Measurements from ENCODE around the gene OCIAD1.
"Not testable (repeated sequence)": the region's sequence is repeated elsewhere in the genome, so short reads cannot be mapped to it uniquely, and the experiment has no call there.

OCIAD1 gene

DNA sequence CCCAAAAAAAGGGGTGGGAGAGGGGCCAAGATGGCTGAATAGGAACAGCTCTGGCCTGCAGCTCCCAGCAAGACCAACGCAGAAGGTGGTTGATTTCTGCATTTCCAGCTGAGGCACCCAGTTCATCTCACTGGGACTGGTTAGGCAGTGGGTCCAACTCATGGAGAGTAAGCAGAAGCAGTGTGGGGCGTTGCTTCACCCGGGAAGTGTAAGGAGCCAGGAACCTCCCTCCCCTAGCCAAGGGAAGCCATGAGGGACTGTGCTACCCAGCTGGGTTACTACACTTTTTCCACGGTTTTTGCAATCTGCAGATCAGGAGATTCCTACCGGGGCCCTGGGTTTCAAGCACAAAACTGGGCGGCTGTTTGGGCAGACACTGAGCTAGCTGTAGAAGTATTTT, 13.9 kb upstream of the OCIAD1 start:
- Histone ChIP-seq H3K9ac (ENCODE audit: low read length) (no peak overlapping the region), H3K27me3 (replicated peaks; ENCODE audit: insufficient read depth, low read length) (no peaks in the 10 kb centered on the region), H3F3A (ENCODE audit: insufficient read depth, low read length) (peaks cover 10% of the 10 kb centered on the region; the same call in 1 of the 2 replicates), H3K9me3 (replicated peaks; ENCODE audit: insufficient read depth, low read length) (no peaks in the 10 kb centered on the region), H3K9me2 (replicated peaks; ENCODE audit: insufficient read depth, low read length) (no peaks in the 10 kb centered on the region), H3K27ac (ENCODE audit: low read length) (no peak overlapping the region), H3K79me2 (ENCODE audit: low read length) (no peaks in the 10 kb centered on the region), H2AFZ (ENCODE audit: low read length) (no peak overlapping the region), H4K20me1 (ENCODE audit: insufficient read depth, low read length) (no peaks in the 10 kb centered on the region), H3K4me2 (ENCODE audit: low read depth, low read length) (no peak overlapping the region), H3K4me1 (ENCODE audit: low read length) (peaks cover 20% of the 10 kb centered on the region), H3K36me3 (replicated peaks; ENCODE audit: insufficient read depth, low read length) (no peaks in the 10 kb centered on the region), H3K4me3 (ENCODE audit: low read length) (no peak overlapping the region)
- no peak for TF ChIP-seq EZH2 (optimal IDR thresholded peaks at IDR 0.05; ENCODE audit: low read depth, low read length)
- TF ChIP-seq, protein P1, sequence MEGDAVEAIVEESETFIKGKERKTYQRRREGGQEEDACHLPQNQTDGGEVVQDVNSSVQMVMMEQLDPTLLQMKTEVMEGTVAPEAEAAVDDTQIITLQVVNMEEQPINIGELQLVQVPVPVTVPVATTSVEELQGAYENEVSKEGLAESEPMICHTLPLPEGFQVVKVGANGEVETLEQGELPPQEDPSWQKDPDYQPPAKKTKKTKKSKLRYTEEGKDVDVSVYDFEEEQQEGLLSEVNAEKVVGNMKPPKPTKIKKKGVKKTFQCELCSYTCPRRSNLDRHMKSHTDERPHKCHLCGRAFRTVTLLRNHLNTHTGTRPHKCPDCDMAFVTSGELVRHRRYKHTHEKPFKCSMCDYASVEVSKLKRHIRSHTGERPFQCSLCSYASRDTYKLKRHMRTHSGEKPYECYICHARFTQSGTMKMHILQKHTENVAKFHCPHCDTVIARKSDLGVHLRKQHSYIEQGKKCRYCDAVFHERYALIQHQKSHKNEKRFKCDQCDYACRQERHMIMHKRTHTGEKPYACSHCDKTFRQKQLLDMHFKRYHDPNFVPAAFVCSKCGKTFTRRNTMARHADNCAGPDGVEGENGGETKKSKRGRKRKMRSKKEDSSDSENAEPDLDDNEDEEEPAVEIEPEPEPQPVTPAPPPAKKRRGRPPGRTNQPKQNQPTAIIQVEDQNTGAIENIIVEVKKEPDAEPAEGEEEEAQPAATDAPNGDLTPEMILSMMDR (IDR thresholded peaks at IDR 0.05; ENCODE audit: low read length) = no peak
- TF ChIP-seq EZH2phosphoT487 (IDR thresholded peaks at IDR 0.05; ENCODE audit: low read length) = no peak
- no peak for DNase-seq

DNA sequence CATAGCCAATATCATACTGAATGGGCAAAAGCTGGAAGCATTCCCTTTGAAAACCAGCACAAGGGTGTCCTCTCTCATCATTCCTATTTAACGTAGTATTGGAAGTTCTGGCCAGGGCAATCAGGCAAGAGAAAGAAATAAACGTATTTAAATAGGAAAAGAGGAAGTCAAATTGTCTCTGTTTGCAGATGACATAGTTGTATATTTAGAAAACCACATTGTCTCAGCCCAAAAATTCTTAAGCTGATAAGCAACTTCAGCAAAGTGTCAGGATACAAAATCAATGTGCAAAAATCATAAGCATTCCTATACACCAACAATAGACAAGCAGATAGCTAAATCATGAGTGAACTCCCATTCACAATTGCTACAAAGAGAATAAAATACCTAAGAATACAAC, 9.5 kb upstream of the OCIAD1 start:
- H3K79me2 ChIP-seq (ENCODE audit: low read length) = not testable (repeated sequence)

DNA sequence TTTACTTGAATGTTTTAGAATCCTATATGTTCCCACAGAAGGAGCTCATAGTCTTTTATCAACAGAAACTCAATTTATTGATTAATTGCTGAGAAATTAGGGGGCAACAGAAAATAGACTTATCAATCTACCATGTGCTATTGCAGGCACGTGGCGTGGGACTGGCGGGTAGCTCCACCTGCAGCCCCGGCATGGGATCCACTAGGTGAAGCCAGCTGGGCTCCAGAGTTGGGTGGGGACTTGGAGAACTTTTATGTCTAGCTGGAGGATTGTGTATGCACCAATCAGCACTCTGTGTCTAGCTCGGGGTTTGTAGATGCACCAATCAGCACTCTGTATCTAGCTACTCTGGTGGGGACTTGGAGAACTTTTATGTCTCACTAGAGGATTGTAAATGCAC, 3.3 kb upstream of the OCIAD1 start:
- Histone ChIP-seq H3K9ac (ENCODE audit: low read length) (no peak overlapping the region), H3K27me3 (replicated peaks; ENCODE audit: insufficient read depth, low read length) (no peaks in the 10 kb centered on the region), H4K20me1 (ENCODE audit: insufficient read depth, low read length) (no peaks in the 10 kb centered on the region), H3K9me3 (replicated peaks; ENCODE audit: insufficient read depth, low read length) (no peaks in the 10 kb centered on the region), H3K9me2 (replicated peaks; ENCODE audit: insufficient read depth, low read length) (no peaks in the 10 kb centered on the region), H3K36me3 (replicated peaks; ENCODE audit: insufficient read depth, low read length) (no peaks in the 10 kb centered on the region), H3F3A (ENCODE audit: insufficient read depth, low read length) (0 out of 2 replicates have a peak, but pooled peaks cover 2% of the 10 kb centered on the region), H3K27ac (ENCODE audit: low read length) (no peak overlapping the region), H3K4me1 (ENCODE audit: low read length) (peaks cover 12% of the 10 kb centered on the region; the same call in 1 of the 2 replicates), H3K4me3 (ENCODE audit: low read length) (no peak overlapping the region), H2AFZ (ENCODE audit: low read length) (no peak overlapping the region), H3K4me2 (ENCODE audit: low read depth, low read length) (no peak overlapping the region), H3K79me2 (ENCODE audit: low read length) (peaks cover 17% of the 10 kb centered on the region)
- no peak for DNase-seq
- TF ChIP-seq EZH2phosphoT487 (IDR thresholded peaks at IDR 0.05; ENCODE audit: low read length) (no peak), EZH2 (optimal IDR thresholded peaks at IDR 0.05; ENCODE audit: low read depth, low read length) (no peak)
- TF ChIP-seq, protein P1 (IDR thresholded peaks at IDR 0.05; ENCODE audit: low read length) = no peak

More for the DNA sequence above, 9.5 kb upstream of the OCIAD1 start:
- H3K9ac ChIP-seq (ENCODE audit: low read length); H3K27me3 ChIP-seq (replicated peaks; ENCODE audit: insufficient read depth, low read length); H3K27ac ChIP-seq (ENCODE audit: low read length); H2AFZ ChIP-seq (ENCODE audit: low read length); H3K4me3 ChIP-seq (ENCODE audit: low read length); H3F3A ChIP-seq (ENCODE audit: insufficient read depth, low read length); H3K9me3 ChIP-seq (replicated peaks; ENCODE audit: insufficient read depth, low read length); H3K36me3 ChIP-seq (replicated peaks; ENCODE audit: insufficient read depth, low read length); H3K9me2 ChIP-seq (replicated peaks; ENCODE audit: insufficient read depth, low read length); H4K20me1 ChIP-seq (ENCODE audit: insufficient read depth, low read length); H3K4me2 ChIP-seq (ENCODE audit: low read depth, low read length); DNase-seq; H3K4me1 ChIP-seq (ENCODE audit: low read length): not testable (repeated sequence)

DNA sequence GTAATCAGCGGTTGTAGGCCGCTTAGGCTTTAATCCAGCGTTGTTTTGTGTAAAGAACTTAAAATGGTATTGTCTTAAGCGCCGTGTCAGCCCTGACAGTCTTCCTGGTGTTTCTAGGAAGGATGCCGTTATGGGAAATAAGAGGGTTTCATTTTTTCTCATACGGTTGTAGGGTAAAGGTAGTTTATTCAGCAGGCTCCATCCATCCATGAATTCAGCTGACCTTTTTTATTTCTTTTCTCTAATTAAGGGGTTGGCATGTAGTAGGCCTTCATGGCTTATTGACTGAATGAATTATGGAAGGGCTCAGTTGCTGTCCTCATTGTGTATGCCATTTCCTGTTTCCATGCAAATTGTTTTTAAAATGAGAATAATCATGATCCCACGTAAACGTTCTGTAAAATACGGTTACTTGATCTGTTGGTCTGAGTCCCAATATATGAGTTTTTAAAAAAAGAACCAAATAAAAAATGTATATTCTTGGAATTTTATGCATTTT, 693 bp downstream of the OCIAD1 start:
- H3K9ac ChIP-seq (ENCODE audit: low read length) = peak overlapping the region; percentile 99
- H3K36me3 ChIP-seq (replicated peaks; ENCODE audit: insufficient read depth, low read length) = peaks cover 10% of the 10 kb centered on the region; the same call in 1 of the 2 replicates
- no peaks in the 10 kb centered on the region for H3K27me3 ChIP-seq (replicated peaks; ENCODE audit: insufficient read depth, low read length)
- peak overlapping the region; percentile 96 for H2AFZ ChIP-seq (ENCODE audit: low read length)
- no peaks in the 10 kb centered on the region for H4K20me1 ChIP-seq (ENCODE audit: insufficient read depth, low read length)
- no peaks in the 10 kb centered on the region for H3K9me2 ChIP-seq (replicated peaks; ENCODE audit: insufficient read depth, low read length)
- TF ChIP-seq, protein P1 (IDR thresholded peaks at IDR 0.05; ENCODE audit: low read length) = no peak
- no peak for TF ChIP-seq EZH2 (optimal IDR thresholded peaks at IDR 0.05; ENCODE audit: low read depth, low read length)
- no peak for TF ChIP-seq EZH2phosphoT487 (IDR thresholded peaks at IDR 0.05; ENCODE audit: low read length)
- 0 out of 2 replicates have a peak, but pooled peaks cover 2% of the 10 kb centered on the region for H3F3A ChIP-seq (ENCODE audit: insufficient read depth, low read length)
- no peak for DNase-seq
- peaks cover 12% of the 10 kb centered on the region; the same call in 1 of the 2 replicates for H3K4me1 ChIP-seq (ENCODE audit: low read length)
- H3K27ac ChIP-seq (ENCODE audit: low read length) = peak overlapping the region; percentile 89
- peak overlapping the region; percentile 84 for H3K4me2 ChIP-seq (ENCODE audit: low read depth, low read length)
- H3K4me3 ChIP-seq (ENCODE audit: low read length) = peak overlapping the region; percentile 97
- no peaks in the 10 kb centered on the region for H3K9me3 ChIP-seq (replicated peaks; ENCODE audit: insufficient read depth, low read length)
- H3K79me2 ChIP-seq (ENCODE audit: low read length) = peaks cover 42% of the 10 kb centered on the region
